Gastrocnemius medialis (tissue), 4 donors: ENCODE measurements around the gene TUBB2B. TPM values are rescaled to one million over a fixed set of nuclear protein-coding genes. Genes with fewer than 3 reads are reported as not detected.

Experiments
- ATAC-seq, 2 donors: fragments of 150-250 bp; one replicate each; pipeline ENCODE4 v1.9.1; 2016
- DNase-seq, 2 donors: peaks; one replicate each; pipeline ENCODE4 v3.0.0-alpha.2; 2019
- H3K27ac ChIP-seq, 4 donors: fragments of 200-600 bp; sonication (generic); 1 replicate in 1 of 4; 2 replicates in 3 of 4; pipeline ENCODE4 v1.5.1; 2016 to 2018; ENCODE audit warnings: mild to moderate bottlenecking in 2 of 4, moderate library complexity in 1 of 4
- H3K27me3 ChIP-seq, 3 donors: fragments of 200-600 bp; sonication (generic) in 2 of 3; 1 replicate in 1 of 3; 2 replicates in 2 of 3; pipeline versions ENCODE4 v1.5.1 to v1.6.0; 2016 to 2019; ENCODE audit warnings: mild to moderate bottlenecking in 1 of 3, moderate library complexity in 1 of 3
- H3K36me3 ChIP-seq, 2 donors: fragments of 200-600 bp; sonication (generic) in 1 of 2; one replicate each; pipeline ENCODE4 v1.5.1; 2017 to 2018
- H3K4me1 ChIP-seq, 2 donors: fragments of 200-600 bp; sonication (generic) in 1 of 2; one replicate each; pipeline ENCODE4 v1.5.1; 2016 to 2017; ENCODE audit warnings: mild to moderate bottlenecking in 2 of 2
- H3K4me3 ChIP-seq, 4 donors: fragments of 200-600 bp; sonication (generic) in 3 of 4; 1 replicate in 1 of 4; 2 replicates in 3 of 4; pipeline ENCODE4 v1.5.1; 2016 to 2019; ENCODE audit warnings: mild to moderate bottlenecking in 2 of 4
- H3K9me3 ChIP-seq, 3 donors: fragments of 200-600 bp; sonication (generic) in 2 of 3; 1 replicate in 1 of 3; 2 replicates in 2 of 3; pipeline ENCODE4 v1.5.1; 2016 to 2019
- CTCF ChIP-seq, 5 experiments: fragments of 450-650 bp in 3 of 5; fragments of 200-600 bp in 2 of 5; sonication (generic) in 2 of 5; IDR thresholded peaks in 4 of 5; conservative IDR thresholded peaks in 1 of 5; 1 replicate in 4 of 5; 2 replicates in 1 of 5; pipeline ENCODE4 v1.5.1; 2016 to 2019; ENCODE audit warnings: antibody characterized with exemption in 5 of 5, mild to moderate bottlenecking in 3 of 5, moderate library complexity in 3 of 5
- POLR2A ChIP-seq, 2 donors: fragments of 450-650 bp; IDR thresholded peaks; one replicate each; pipeline ENCODE4 v1.6.1; 2017; ENCODE audit warnings: antibody characterized with exemption in 2 of 2, mild to moderate bottlenecking in 2 of 2, moderate library complexity in 2 of 2
- in situ Hi-C, 4 donors: fragments of 200-750 bp; cut with MboI; loops; one replicate each; pipeline versions ENCODE4 v1.15.0 to v1.8.0; 2017; ENCODE audit warnings: low sequenced_read_pairs in 4 of 4
- intact Hi-C: fragments of 100-400 bp; cut with DNase I; formaldehyde crosslinking; loops from one replicate; pipeline ENCODE4 v1.15.1; 2023; ENCODE audit warnings: low total_unique reads
- total RNA-seq, 4 donors: library from RNA; depleted of rRNA; stranded (reverse); fragments of >200 nt; gene quantifications; one replicate each; pipeline versions ENCODE4 v1.1.0 to v1.2.3, GENCODE V29; 2016

The TUBB2B gene
- total RNA-seq, result 1 to 10 TPM; 1.5 to 3.5 (median 1.9) TPM

DNA sequence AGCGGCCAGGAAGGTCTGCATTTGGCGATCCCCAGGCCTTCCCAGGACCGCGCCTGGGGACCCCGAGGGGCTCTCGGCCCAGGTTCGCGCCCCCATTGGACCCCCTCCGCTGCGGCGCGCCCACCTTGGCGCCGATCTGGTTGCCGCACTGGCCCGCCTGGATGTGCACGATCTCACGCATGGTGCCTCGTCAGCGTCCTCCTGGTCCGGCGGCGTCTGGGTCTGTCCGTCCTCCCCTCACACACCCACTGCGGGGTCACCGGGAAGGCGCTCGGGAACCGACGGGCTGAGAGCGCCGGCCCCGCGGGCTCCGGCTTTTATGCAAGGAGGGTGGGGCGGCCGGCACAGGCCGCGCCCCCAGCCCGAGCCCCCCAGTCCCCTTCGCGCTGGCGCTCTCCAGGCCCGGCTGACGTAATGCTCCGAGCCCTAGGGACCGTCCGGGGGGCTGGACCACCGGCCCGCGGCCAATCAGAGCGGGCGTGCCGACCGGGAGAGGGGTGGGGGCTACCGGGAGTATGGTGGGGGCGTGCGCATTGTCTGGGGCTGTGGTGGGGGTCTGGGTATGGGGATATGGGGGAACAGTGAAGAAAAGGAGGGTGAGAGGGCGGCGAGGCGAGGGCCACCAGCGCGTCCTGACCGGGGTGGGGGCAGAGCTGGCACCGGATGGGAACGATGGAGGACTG is at the start of gene TUBB2B:
Gene TUBB2B, minus strand, starts transcription at position 291 of the 683 bp plus-strand sequence. Its CDS starts 110 bp downstream, at position 181.
- Histone ChIP-seq H3K27ac (no peak within 1 kb of the TSS), H3K4me3 (peak within 1 kb of the TSS; percentile 43 to 57 (median 50)), H3K9me3 (no peaks in the 10 kb centered on the region), H3K27me3 (peaks cover 63 to 67% (median 66%) of the 10 kb centered on the region in 3 donors), H3K4me1 (peaks cover 27 to 42% of the 10 kb centered on the region in 2 donors), H3K36me3 (no peaks in the 10 kb centered on the region)
- DNase-seq (no peak), ATAC-seq (peak in 1 of 2 donors; percentile 17)
- intact Hi-C loops (loop anchor here (5.0 kb wide), 1 partner anchor 70 kb away; the partner anchor contains the start of gene TUBB2A), in situ Hi-C loops (no loop called here)
- TF ChIP-seq CTCF (IDR thresholded peaks at IDR 0.05 in 4 of 5, conservative IDR thresholded peaks at IDR 0.05 in 1 of 5) (no peak), POLR2A (IDR thresholded peaks at IDR 0.05) (no peak)

DNA sequence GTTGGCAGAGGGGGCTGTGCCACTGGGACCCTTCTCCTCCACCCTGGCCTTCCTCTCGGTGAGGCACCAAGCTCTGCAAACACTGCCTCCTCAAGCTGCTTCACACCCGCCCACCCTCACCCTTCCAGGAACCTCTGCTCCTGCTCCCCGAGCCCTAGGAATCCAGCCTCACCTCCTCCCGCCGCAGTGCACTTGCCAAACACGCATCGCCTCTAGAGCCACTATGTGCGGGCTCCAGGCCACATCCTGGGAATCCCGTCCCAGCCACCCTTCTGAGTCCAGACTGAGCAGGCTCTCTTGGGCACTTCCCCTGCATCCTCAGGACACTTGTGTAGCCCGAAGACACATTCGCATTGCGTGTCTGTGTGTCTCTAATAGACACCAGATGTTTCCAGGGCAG is 49.8 kb upstream of the TUBB2B start:
- H3K27me3 ChIP-seq, result no peaks in the 10 kb centered on the region
- DNase-seq (no peak), ATAC-seq (no peak)
- intact Hi-C loops (loop anchor here (10.0 kb wide), 1 partner anchor 728 kb away; no protein-coding TSS in a partner anchor), in situ Hi-C loops (loop anchor here (5.0 to 25.0 kb wide), 4 partner anchors 185 to 735 kb away; partner anchors contain the start of gene SLC22A23 (in 4 of the 4))
- H3K4me3 ChIP-seq, result no peak overlapping the region
- H3K4me1 ChIP-seq, result peaks cover 9 to 16% of the 10 kb centered on the region in 2 donors
- no peak overlapping the region for H3K27ac ChIP-seq
- H3K36me3 ChIP-seq, result peaks cover 0 to 7% of the 10 kb centered on the region in 2 donors
- H3K9me3 ChIP-seq, result no peaks in the 10 kb centered on the region
- TF ChIP-seq POLR2A (IDR thresholded peaks at IDR 0.05), result no peak
- TF ChIP-seq CTCF (IDR thresholded peaks at IDR 0.05 in 4 of 5, conservative IDR thresholded peaks at IDR 0.05 in 1 of 5), result no peak

DNA sequence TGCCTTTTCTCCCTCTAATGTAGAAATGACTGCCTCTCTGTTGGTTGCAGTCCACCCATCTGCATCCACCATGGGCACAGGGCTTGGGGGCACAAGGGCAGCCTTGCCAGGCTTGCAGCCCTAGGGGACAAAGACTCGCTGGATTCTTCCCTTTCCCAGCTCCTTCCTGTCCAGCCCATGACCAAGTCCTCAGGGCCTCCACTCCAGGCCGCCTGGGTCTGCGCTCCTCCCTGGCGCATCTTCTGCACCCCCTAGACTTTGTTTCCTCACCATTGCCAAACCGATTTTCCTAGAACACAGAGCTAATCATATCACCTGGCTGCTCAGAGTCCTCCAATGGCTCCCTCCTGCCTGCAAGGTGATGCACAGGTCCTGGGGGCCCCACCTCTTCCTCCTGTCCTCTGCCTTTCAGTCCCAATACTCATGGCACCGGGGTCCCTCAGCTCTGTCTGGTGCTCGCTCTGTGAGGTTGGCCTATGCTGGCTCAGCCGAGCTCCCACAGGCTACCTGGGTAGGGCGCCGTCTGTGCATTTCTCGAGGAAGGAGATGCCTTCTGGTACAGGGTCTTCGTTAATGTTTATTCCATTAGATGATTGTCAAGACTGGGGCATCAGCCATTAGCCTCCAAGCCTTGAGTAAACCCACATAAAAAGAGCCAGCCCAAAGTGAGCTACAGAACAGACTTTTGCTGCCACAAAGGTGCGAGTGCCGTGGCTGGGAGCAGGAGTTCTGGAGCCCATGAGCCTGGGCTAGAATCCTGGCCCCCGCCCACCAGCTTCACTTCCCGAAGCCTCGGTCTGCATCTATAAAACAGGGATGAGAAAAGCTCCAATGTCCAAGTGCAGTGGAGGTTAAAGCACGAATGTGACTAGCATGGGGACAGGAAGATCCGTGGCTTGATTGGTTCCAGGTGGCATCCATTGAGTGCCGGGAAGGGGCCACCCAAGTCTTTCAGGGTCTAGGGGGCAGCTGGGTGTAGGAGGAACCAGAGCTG is 49.0 kb upstream of the TUBB2B start:
- in situ Hi-C loops, result loop anchor here (5.0 to 25.0 kb wide), 4 partner anchors 186 to 736 kb away; partner anchors contain the start of gene SLC22A23 (in 4 of the 4)
- intact Hi-C loops, result loop anchor here (10.0 kb wide), 1 partner anchor 728 kb away; no protein-coding TSS in a partner anchor
- DNase-seq (no peak), ATAC-seq (no peak)
- Histone ChIP-seq H3K4me1 (peaks cover under 1 to 9% of the 10 kb centered on the region in 2 donors), H3K9me3 (no peaks in the 10 kb centered on the region), H3K4me3 (no peak overlapping the region), H3K27me3 (no peaks in the 10 kb centered on the region), H3K36me3 (peaks cover 0 to 7% of the 10 kb centered on the region in 2 donors), H3K27ac (no peak overlapping the region)
- TF ChIP-seq POLR2A (IDR thresholded peaks at IDR 0.05), result no peak
- TF ChIP-seq CTCF (IDR thresholded peaks at IDR 0.05 in 4 of 5, conservative IDR thresholded peaks at IDR 0.05 in 1 of 5), result no peak

DNA sequence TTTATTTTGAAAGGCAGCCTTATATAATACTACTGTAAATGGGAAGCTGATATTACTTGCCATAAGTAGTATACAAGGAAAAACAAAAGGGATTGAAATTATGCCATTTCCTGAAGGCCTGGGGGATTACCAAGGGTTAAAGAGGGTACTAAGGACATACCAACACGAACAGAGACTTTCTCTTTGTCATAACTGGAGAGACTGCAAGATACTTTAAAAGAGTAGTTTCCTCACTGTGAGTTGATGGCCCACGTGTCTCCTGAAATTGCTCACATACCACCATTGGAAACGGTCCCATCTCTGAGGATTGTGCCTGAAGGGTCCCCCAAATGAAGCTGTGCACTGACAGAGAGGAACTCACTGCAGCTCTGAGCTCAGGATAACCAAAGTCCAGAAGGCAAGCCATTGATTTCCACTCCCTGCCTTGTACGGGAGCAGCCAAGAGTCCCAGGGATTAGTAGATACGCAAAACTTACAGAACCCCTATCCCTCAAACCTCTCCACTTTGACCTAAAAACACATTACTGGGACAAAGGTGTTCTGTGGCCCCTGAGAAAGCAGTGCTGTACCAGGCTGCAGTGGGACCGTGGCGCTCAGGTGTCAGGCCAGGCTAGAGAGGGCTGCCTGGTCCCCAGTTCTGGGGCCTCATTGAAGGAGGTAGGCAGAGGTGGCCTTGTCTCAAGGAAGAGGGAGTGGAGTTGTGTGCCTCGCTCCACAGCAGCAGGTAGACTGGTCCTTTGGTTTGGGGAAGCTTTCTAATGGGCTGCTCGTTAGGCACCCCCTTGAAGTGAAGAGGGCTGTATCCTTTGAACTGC is 46.5 kb upstream of the TUBB2B start:
- Histone ChIP-seq H3K4me1 (no peaks in the 10 kb centered on the region), H3K27me3 (no peaks in the 10 kb centered on the region), H3K27ac (no peak overlapping the region), H3K36me3 (peaks cover 0 to 19% of the 10 kb centered on the region in 2 donors), H3K4me3 (no peak overlapping the region), H3K9me3 (no peaks in the 10 kb centered on the region)
- intact Hi-C loops (loop anchor here (10.0 kb wide), 1 partner anchor 731 kb away; no protein-coding TSS in a partner anchor), in situ Hi-C loops (loop anchor here in 3 of 4 donors (10.0 to 25.0 kb wide), 3 partner anchors 287 to 738 kb away; partner anchors contain the start of gene NQO2 (in 1 of the 3))
- TF ChIP-seq POLR2A (IDR thresholded peaks at IDR 0.05), result no peak
- no peak for TF ChIP-seq CTCF (IDR thresholded peaks at IDR 0.05 in 4 of 5, conservative IDR thresholded peaks at IDR 0.05 in 1 of 5)
- ATAC-seq (no peak), DNase-seq (no peak)
